Loucy (cell line): ENCODE measurements around the gene UBXN1.

Experiments
- CTCF ChIP-seq: fragments of 200-600 bp; sonication (generic); conservative IDR thresholded peaks from 2 replicates; pipeline ENCODE4 v1.5.1; 2014; ENCODE audit warnings: mild to moderate bottlenecking, antibody characterized with exemption, low read length
- EZH2phosphoT487 ChIP-seq: fragments of 200-600 bp; IDR thresholded peaks from 2 replicates; pipeline ENCODE4 v1.6.1; 2018; ENCODE audit warnings: antibody characterized with exemption, mild to moderate bottlenecking, moderate library complexity, borderline replicate concordance

GRCh38 chr11:62671236-62671607, 7.7 kb downstream of the UBXN1 start:
- TF ChIP-seq CTCF (no peak), EZH2phosphoT487 (no peak)
